CMK (cell line): ENCODE data around the gene CYBA.

Experiments used
- DNase-seq: peaks from one replicate; pipeline ENCODE4 v3.0.0-alpha.2; 2010; ENCODE audit warnings: low read depth

The CYBA gene

GRCh38 chr16:88650749-88651275 lies at the start of gene CYBA:
TSS of gene CYBA (minus strand) at chr16:88651053. CDS start at chr16:88651013, 40 bp downstream.
- DNase-seq: peak; percentile 86

- no peak for DNase-seq
Observed at GRCh38 chr16:88700322-88700635, 49.4 kb upstream of the CYBA start.

GRCh38 chr16:88699180-88699579 lies 48.3 kb upstream of the CYBA start:
- no peak for DNase-seq

- DNase-seq: no peak
Observed at GRCh38 chr16:88698646-88699045, 47.8 kb upstream of the CYBA start.

- no peak for DNase-seq
Observed at GRCh38 chr16:88697831-88698615, 47.2 kb upstream of the CYBA start.

- DNase-seq: no peak
Observed at GRCh38 chr16:88697116-88697830, 46.4 kb upstream of the CYBA start.

GRCh38 chr16:88696441-88696840 lies 45.6 kb upstream of the CYBA start:
- DNase-seq: no peak

GRCh38 chr16:88695753-88696152 lies 44.9 kb upstream of the CYBA start:
- DNase-seq: no peak

- DNase-seq: no peak
Observed at GRCh38 chr16:88695218-88695617, 44.4 kb upstream of the CYBA start.

GRCh38 chr16:88694221-88695087 lies 43.6 kb upstream of the CYBA start:
- DNase-seq: no peak

- no peak for DNase-seq
Observed at GRCh38 chr16:88693420-88694177, 42.7 kb upstream of the CYBA start.

GRCh38 chr16:88692861-88693260 lies 42.0 kb upstream of the CYBA start:
- DNase-seq: no peak

- no peak for DNase-seq
Observed at GRCh38 chr16:88691924-88692560, 41.2 kb upstream of the CYBA start.

- no peak for DNase-seq
Observed at GRCh38 chr16:88691129-88691813, 40.4 kb upstream of the CYBA start.

- DNase-seq: no peak
Observed at GRCh38 chr16:88690341-88691128, 39.7 kb upstream of the CYBA start.

- DNase-seq: no peak
Observed at GRCh38 chr16:88688013-88688778, 37.3 kb upstream of the CYBA start.

- DNase-seq: no peak
Observed at GRCh38 chr16:88687676-88688012, 36.8 kb upstream of the CYBA start.

GRCh38 chr16:88687254-88687576 lies 36.4 kb upstream of the CYBA start:
- no peak for DNase-seq
